Activated naive CD8-positive, alpha-beta T cell treated with anti-CD3 and anti-CD28 coated beads, Interleukin-2, amount 10 ng/mL, durations not matched to agents 7 days and 5 days (primary cell): ENCODE results near the gene BLTP3A. TPM values are rescaled to one million over a fixed set of nuclear protein-coding genes. Genes with fewer than 3 reads are reported as not detected.
"Not testable (repeated sequence)": the region's sequence is repeated elsewhere in the genome, so short reads cannot be mapped to it uniquely, and the experiment has no call there.

Experiments
- ATAC-seq: fragments of 150-1000 bp; cut with Tn5 transposase; one replicate; pipeline ENCODE4 v1.10.0; 2021; ENCODE audit warnings: low read depth, moderate library complexity
- POLR2A ChIA-PET: fragments of 350-600 bp; sonication (Branson Sonifier 250); formaldehyde crosslinking; loops from one replicate; lab custom pipeline; 2021; ENCODE audit warnings: antibody characterized with exemption; lab: Charles Lee
- DNase-seq: peaks from one replicate; pipeline ENCODE4 v3.0.0; 2021
- H3K27ac Mint-ChIP-seq: one replicate; pipeline ENCODE4 v1.8.0; 2022; ENCODE audit warnings: mild to moderate bottlenecking, mixed read lengths
- H3K27me3 Mint-ChIP-seq: one replicate; pipeline ENCODE4 v1.8.0; 2022; ENCODE audit warnings: mild to moderate bottlenecking, moderate library complexity, mixed read lengths
- H3K36me3 Mint-ChIP-seq: one replicate; pipeline ENCODE4 v1.8.0; 2021; ENCODE audit warnings: mild to moderate bottlenecking, mixed read lengths
- H3K4me1 Mint-ChIP-seq: one replicate; pipeline ENCODE4 v1.8.0; 2021; ENCODE audit warnings: mixed read lengths
- H3K4me3 Mint-ChIP-seq: one replicate; pipeline ENCODE4 v1.8.0; 2022; ENCODE audit warnings: mild to moderate bottlenecking, moderate library complexity, mixed read lengths
- H3K9me3 Mint-ChIP-seq: one replicate; pipeline ENCODE4 v1.8.0; 2021; ENCODE audit warnings: mixed read lengths
- total RNA-seq, 2 experiments: library from RNA; stranded (reverse); gene quantifications; one replicate each; pipeline ENCODE4 v1.2.3, GENCODE V29; 2021

The BLTP3A gene
- total RNA-seq, 2 experiments from 2014 or later, result 11.7 to 11.8 TPM

GRCh38 chr6:34818872-34819570, 27.1 kb downstream of the BLTP3A start:
- H3K9me3 Mint-ChIP-seq, ATAC-seq, DNase-seq, H3K4me3 Mint-ChIP-seq, H3K27ac Mint-ChIP-seq, POLR2A ChIA-PET, H3K27me3 Mint-ChIP-seq, H3K36me3 Mint-ChIP-seq, H3K4me1 Mint-ChIP-seq: not testable (repeated sequence)

GRCh38 chr6:34819571-34820480, 27.9 kb downstream of the BLTP3A start:
- no peak for ATAC-seq
- Mint-ChIP-seq H3K27ac (no peak overlapping the region), H3K4me1 (peaks cover 5% of the 10 kb centered on the region), H3K9me3 (no peaks in the 10 kb centered on the region), H3K4me3 (no peak overlapping the region), H3K36me3 (peaks cover 2% of the 10 kb centered on the region), H3K27me3 (no peaks in the 10 kb centered on the region)
- POLR2A ChIA-PET, result no interaction called here
- no peak for DNase-seq

GRCh38 chr6:34829137-34829536, 37.3 kb downstream of the BLTP3A start:
- H3K27me3 Mint-ChIP-seq, result no peaks in the 10 kb centered on the region
- no peaks in the 10 kb centered on the region for H3K9me3 Mint-ChIP-seq
- no peak for DNase-seq
- no peak overlapping the region for H3K4me3 Mint-ChIP-seq
- no peak overlapping the region for H3K27ac Mint-ChIP-seq
- no peak for ATAC-seq
- POLR2A ChIA-PET, result no interaction called here
- peaks cover 5% of the 10 kb centered on the region for H3K36me3 Mint-ChIP-seq
- no peaks in the 10 kb centered on the region for H3K4me1 Mint-ChIP-seq

GRCh38 chr6:34832942-34833341, 41.1 kb downstream of the BLTP3A start:
- Mint-ChIP-seq H3K4me1 (no peaks in the 10 kb centered on the region), H3K36me3 (peaks cover 11% of the 10 kb centered on the region)

GRCh38 chr6:34834789-34835518, 43.1 kb downstream of the BLTP3A start:
- Mint-ChIP-seq H3K27me3 (no peaks in the 10 kb centered on the region), H3K27ac (no peak overlapping the region), H3K4me3 (no peak overlapping the region), H3K4me1 (peaks cover 1% of the 10 kb centered on the region), H3K9me3 (no peaks in the 10 kb centered on the region), H3K36me3 (peaks cover 14% of the 10 kb centered on the region)
- DNase-seq (no peak), ATAC-seq (no peak)
- POLR2A ChIA-PET, result no interaction called here

More at GRCh38 chr6:34832942-34833341, 41.1 kb downstream of the BLTP3A start:
- POLR2A ChIA-PET, result no interaction called here
- Mint-ChIP-seq H3K9me3 (no peaks in the 10 kb centered on the region), H3K27ac (no peak overlapping the region), H3K4me3 (no peak overlapping the region), H3K27me3 (no peaks in the 10 kb centered on the region)
- ATAC-seq, result no peak
- DNase-seq, result no peak

- peaks cover 12% of the 10 kb centered on the region for H3K36me3 Mint-ChIP-seq
- H3K9me3 Mint-ChIP-seq, result no peaks in the 10 kb centered on the region
- H3K27me3 Mint-ChIP-seq, result no peaks in the 10 kb centered on the region
- DNase-seq (no peak), ATAC-seq (no peak)
- POLR2A ChIA-PET, result no interaction called here
- no peak overlapping the region for H3K27ac Mint-ChIP-seq
- no peak overlapping the region for H3K4me3 Mint-ChIP-seq
- H3K4me1 Mint-ChIP-seq, result peaks cover 1% of the 10 kb centered on the region
Observed at GRCh38 chr6:34836008-34836407, 44.1 kb downstream of the BLTP3A start.

GRCh38 chr6:34836451-34836850, 44.6 kb downstream of the BLTP3A start:
- Mint-ChIP-seq H3K4me1 (peaks cover 1% of the 10 kb centered on the region), H3K9me3 (no peaks in the 10 kb centered on the region), H3K36me3 (peaks cover 12% of the 10 kb centered on the region), H3K4me3 (no peak overlapping the region), H3K27me3 (no peaks in the 10 kb centered on the region), H3K27ac (no peak overlapping the region)
- ATAC-seq, result no peak
- POLR2A ChIA-PET, result no interaction called here
- DNase-seq, result no peak

GRCh38 chr6:34837528-34837927, 45.6 kb downstream of the BLTP3A start:
- Mint-ChIP-seq H3K4me1 (peaks cover 1% of the 10 kb centered on the region), H3K27me3 (no peaks in the 10 kb centered on the region), H3K4me3 (no peak overlapping the region), H3K9me3 (no peaks in the 10 kb centered on the region), H3K27ac (no peak overlapping the region), H3K36me3 (peaks cover 12% of the 10 kb centered on the region)
- ATAC-seq (no peak), DNase-seq (no peak)
- POLR2A ChIA-PET, result no interaction called here

GRCh38 chr6:34839666-34840352, 47.9 kb downstream of the BLTP3A start:
- Mint-ChIP-seq H3K36me3 (peaks cover 12% of the 10 kb centered on the region), H3K4me3 (no peak overlapping the region), H3K27ac (peak overlapping the region; percentile 25), H3K9me3 (no peaks in the 10 kb centered on the region), H3K27me3 (no peaks in the 10 kb centered on the region), H3K4me1 (peaks cover 1% of the 10 kb centered on the region)
- POLR2A ChIA-PET, result no interaction called here
- DNase-seq (no peak), ATAC-seq (no peak)

Other genes with a start within 250 kb of the BLTP3A start
- gene SPDEF, start 235.8 kb upstream of the BLTP3A start, total RNA-seq, result not detected
- gene ILRUN, start 95.3 kb upstream of the BLTP3A start, total RNA-seq, result 10 to 100 TPM; 66.1 to 73.8 TPM
- gene SNRPC, start 34.6 kb upstream of the BLTP3A start, total RNA-seq, result 10 to 100 TPM; 92.3 to 94.2 TPM
- gene TAF11, start 96.0 kb downstream of the BLTP3A start, total RNA-seq, result 10 to 100 TPM; 30.5 to 31.0 TPM
- 1 to 10 TPM; 8.1 to 9.3 TPM for gene ANKS1A, start 97.2 kb downstream of the BLTP3A start, total RNA-seq